Spleen (tissue), 11 donors: ENCODE data around the gene GET3. TPM values are rescaled to one million over a fixed set of nuclear protein-coding genes. Genes with fewer than 3 reads are reported as not detected.

Source experiments
- DNase-seq: peaks from one replicate; pipeline ENCODE4 v3.0.0-alpha.2; 2020
- H3K27ac ChIP-seq, 8 donors: fragments of 200-600 bp; sonication (generic) in 7 of 8; 1 replicate in 4 of 8; 2 replicates in 4 of 8; pipeline versions ENCODE4 v1.5.0 to v1.8.0; 2016 to 2021; ENCODE audit warnings: inconsistent platforms in 4 of 8, mild to moderate bottlenecking in 4 of 8, moderate library complexity in 1 of 8
- H3K27me3 ChIP-seq, 7 donors: fragments of 200-600 bp; sonication (generic) in 6 of 7; replicated peaks in 1 of 7; 1 replicate in 4 of 7; 2 replicates in 3 of 7; pipeline versions ENCODE4 v1.5.0 to v1.8.0; 2016 to 2021; ENCODE audit warnings: inconsistent platforms in 3 of 7, mild to moderate bottlenecking in 1 of 7
- H3K36me3 ChIP-seq, 6 donors: fragments of 200-600 bp; sonication (generic) in 5 of 6; 1 replicate in 4 of 6; 2 replicates in 2 of 6; pipeline versions ENCODE4 v1.5.0 to v1.8.0; 2016 to 2021; ENCODE audit warnings: inconsistent platforms in 2 of 6
- H3K4me1 ChIP-seq, 6 donors: fragments of 200-600 bp; sonication (generic) in 5 of 6; 1 replicate in 3 of 6; 2 replicates in 3 of 6; pipeline versions ENCODE4 v1.5.0 to v1.8.0; 2016 to 2021; ENCODE audit warnings: inconsistent platforms in 3 of 6
- H3K4me3 ChIP-seq, 8 donors: fragments of 200-600 bp; sonication (generic) in 7 of 8; 1 replicate in 4 of 8; 2 replicates in 4 of 8; pipeline versions ENCODE4 v1.5.0 to v1.8.0; 2016 to 2021; ENCODE audit warnings: inconsistent platforms in 4 of 8, mild to moderate bottlenecking in 4 of 8, moderate library complexity in 2 of 8
- H3K9me3 ChIP-seq, 8 donors: fragments of 200-600 bp; sonication (generic) in 7 of 8; 1 replicate in 4 of 8; 2 replicates in 4 of 8; pipeline versions ENCODE4 v1.5.0 to v1.8.0; 2016 to 2021; ENCODE audit warnings: inconsistent platforms in 4 of 8
- POLR2A ChIP-seq, 3 donors: fragments of 450-650 bp; IDR thresholded peaks; one replicate each; pipeline ENCODE4 v1.5.1; 2017; ENCODE audit warnings: antibody characterized with exemption in 3 of 3, mild to moderate bottlenecking in 1 of 3
- POLR2AphosphoS5 ChIP-seq, 3 donors: sonication (generic); formaldehyde crosslinking; IDR thresholded peaks; one replicate each; pipeline ENCODE4 v1.5.1; 2017; ENCODE audit warnings: antibody characterized with exemption in 3 of 3
- WGBS, 5 donors: extraction: QIAGEN DNeasy Blood & Tissue Kit in 3 of 5; methylation state at CpG; one replicate each; pipeline versions ENCODE4 v1.1.5 to v1.1.7; 2013 to 2018; 5-methylcytosine and 5-hydroxymethylcytosine counted together
- intact Hi-C: fragments of 100-400 bp; cut with DNase I; formaldehyde crosslinking; loops from one replicate; pipeline ENCODE4 v1.15.0; 2023; ENCODE audit warnings: low total_unique reads
- polyA plus RNA-seq, 3 donors: library from polyadenylated mRNA; stranded (reverse); fragments of 200-250 nt; gene quantifications; one replicate each; pipeline ENCODE4 v1.2.1, GENCODE V29; 2013
- total RNA-seq, 7 donors: library from RNA; depleted of rRNA in 3 of 7; stranded (reverse); fragments of >200 nt in 3 of 7; fragmentation: NEBNext Ultra II Directional in 4 of 7; extraction: Animal tissue kit (Norgen Biotek cat#: 25700) in 4 of 7; gene quantifications; one replicate each; pipeline versions ENCODE4 v1.1.0 to v1.2.1, GENCODE V29; 2016 to 2021
- TF ChIP-seq, protein P1 (sequence below), 11 experiments: fragments of 200-600 bp in 7 of 11; fragments of 450-650 bp in 4 of 11; sonication (generic) in 4 of 11; IDR thresholded peaks in 8 of 11; conservative IDR thresholded peaks in 3 of 11; 1 replicate in 7 of 11; 2 replicates in 4 of 11; pipeline versions ENCODE4 v1.4.0 to v1.8.0; 2016 to 2021; ENCODE audit warnings: antibody characterized with exemption in 11 of 11, inconsistent platforms in 4 of 11, mild to moderate bottlenecking in 1 of 11
- donor health status: healthy with polysubstance abuse.
- donor health status: DM: no; HTN: no; CAD: no; lungs with moderate emphysema.
- donor health status: DM: no; HTN: no; CAD: no.
- donor health status: Bipolar disorder and iron deficiency.
- donor health status: healthy.
- donor health status: DM: no; HTN: no; CAD: no.
- donor health status: DM: yes; HTN: yes; CAD: no.

Gene GET3
- total and polyA plus RNA-seq, 10 donors: 32.7 to 68.0 (median 41.2) TPM

DNA sequence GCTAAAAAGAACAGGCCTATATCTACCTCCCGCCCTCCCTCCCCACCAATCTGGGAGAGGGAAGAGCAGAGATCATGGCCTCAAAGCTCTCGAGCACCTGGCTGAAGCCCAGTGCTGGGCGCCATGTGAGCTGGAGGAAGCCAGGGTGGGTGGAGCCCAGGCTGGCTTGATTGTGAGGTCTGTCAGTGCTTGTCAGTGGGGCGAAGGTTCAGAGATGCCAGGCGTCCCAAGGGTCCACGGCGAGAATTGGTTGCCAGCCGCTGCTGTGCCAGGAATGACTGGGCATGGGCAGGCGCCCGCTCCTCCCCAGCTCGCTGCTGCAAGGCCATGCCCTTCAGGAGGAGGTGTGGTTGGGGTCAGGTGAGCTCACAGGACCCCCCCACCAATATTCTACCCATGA lies 25.8 kb downstream of the GET3 start:
- Histone ChIP-seq H3K27me3 (peaks cover 0 to 1% (median 0%) of the 10 kb centered on the region in 7 donors), H3K9me3 (peaks cover 0 to 4% (median 0%) of the 10 kb centered on the region in 8 donors), H3K4me3 (no peak overlapping the region), H3K4me1 (peaks cover 0 to 19% (median 9%) of the 10 kb centered on the region in 6 donors), H3K27ac (no peak overlapping the region), H3K36me3 (peaks cover 0 to 45% (median 13%) of the 10 kb centered on the region in 6 donors)
- TF ChIP-seq POLR2A (IDR thresholded peaks at IDR 0.05) (no peak), POLR2AphosphoS5 (IDR thresholded peaks at IDR 0.05) (no peak)
- TF ChIP-seq, protein P1, sequence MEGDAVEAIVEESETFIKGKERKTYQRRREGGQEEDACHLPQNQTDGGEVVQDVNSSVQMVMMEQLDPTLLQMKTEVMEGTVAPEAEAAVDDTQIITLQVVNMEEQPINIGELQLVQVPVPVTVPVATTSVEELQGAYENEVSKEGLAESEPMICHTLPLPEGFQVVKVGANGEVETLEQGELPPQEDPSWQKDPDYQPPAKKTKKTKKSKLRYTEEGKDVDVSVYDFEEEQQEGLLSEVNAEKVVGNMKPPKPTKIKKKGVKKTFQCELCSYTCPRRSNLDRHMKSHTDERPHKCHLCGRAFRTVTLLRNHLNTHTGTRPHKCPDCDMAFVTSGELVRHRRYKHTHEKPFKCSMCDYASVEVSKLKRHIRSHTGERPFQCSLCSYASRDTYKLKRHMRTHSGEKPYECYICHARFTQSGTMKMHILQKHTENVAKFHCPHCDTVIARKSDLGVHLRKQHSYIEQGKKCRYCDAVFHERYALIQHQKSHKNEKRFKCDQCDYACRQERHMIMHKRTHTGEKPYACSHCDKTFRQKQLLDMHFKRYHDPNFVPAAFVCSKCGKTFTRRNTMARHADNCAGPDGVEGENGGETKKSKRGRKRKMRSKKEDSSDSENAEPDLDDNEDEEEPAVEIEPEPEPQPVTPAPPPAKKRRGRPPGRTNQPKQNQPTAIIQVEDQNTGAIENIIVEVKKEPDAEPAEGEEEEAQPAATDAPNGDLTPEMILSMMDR (IDR thresholded peaks at IDR 0.05 in 8 of 11, conservative IDR thresholded peaks at IDR 0.05 in 3 of 11): no peak
- no peak for DNase-seq
- intact Hi-C loops: loop anchor here (5.0 kb wide), 2 partner anchors 34 to 84 kb away; no protein-coding TSS in a partner anchor
- WGBS, 5 donors: 84 to 97% (median 93%) methylated on average over 8 to 11 of the region's 11 CpGs

- H3K27me3 ChIP-seq: no peaks in the 10 kb centered on the region
- H3K27ac ChIP-seq: no peak overlapping the region
- TF ChIP-seq, protein P1 (IDR thresholded peaks at IDR 0.05 in 8 of 11, conservative IDR thresholded peaks at IDR 0.05 in 3 of 11): no peak
- TF ChIP-seq POLR2AphosphoS5 (IDR thresholded peaks at IDR 0.05) (no peak), POLR2A (IDR thresholded peaks at IDR 0.05) (no peak)
- H3K4me3 ChIP-seq: no peak overlapping the region
- intact Hi-C loops: loop anchor here (5.0 kb wide), 2 partner anchors 33 to 83 kb away; no protein-coding TSS in a partner anchor
- no peak for DNase-seq
- peaks cover 0 to 4% (median 0%) of the 10 kb centered on the region in 8 donors for H3K9me3 ChIP-seq
- 88 to 98% (median 96%) methylated on average over 15 to 16 of the region's 16 CpGs for WGBS, 5 donors
- peaks cover 0 to 17% (median 8%) of the 10 kb centered on the region in 6 donors for H3K4me1 ChIP-seq
- H3K36me3 ChIP-seq: peaks cover 0 to 50% (median 13%) of the 10 kb centered on the region in 6 donors
Measured at GRCh38 chr19:12764698-12765097, 27.4 kb downstream of the GET3 start.

DNA sequence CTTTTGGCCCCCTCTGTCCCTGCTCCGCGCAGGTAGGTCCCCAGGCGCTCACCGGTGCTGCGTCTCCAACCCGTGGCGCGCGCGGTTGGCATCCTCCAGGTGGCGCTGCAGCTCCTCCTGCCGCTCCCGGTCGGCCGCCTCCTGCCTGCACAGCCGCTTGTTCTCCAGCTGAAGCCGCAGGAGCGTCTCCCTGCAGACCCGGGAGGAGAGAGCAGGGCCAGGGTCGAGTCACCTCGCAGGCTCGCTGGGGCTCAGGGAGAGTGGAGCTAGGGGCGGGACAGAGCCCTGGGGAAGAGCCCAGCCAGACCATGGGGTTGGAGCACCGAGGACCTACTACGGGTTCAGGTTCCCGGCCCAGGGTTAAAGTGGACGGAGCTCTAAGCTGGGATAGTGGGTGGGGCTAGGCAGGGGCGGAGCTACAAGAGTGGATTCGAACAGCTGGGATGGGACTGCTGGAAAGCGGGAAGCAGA lies 28.8 kb downstream of the GET3 start:
- peak overlapping the region in 5 of 8 donors; percentile 7 to 69 (median 28) for H3K4me3 ChIP-seq
- no peaks in the 10 kb centered on the region for H3K27me3 ChIP-seq
- peaks cover 0 to 4% (median 0%) of the 10 kb centered on the region in 8 donors for H3K9me3 ChIP-seq
- DNase-seq: peak; percentile 93
- peaks cover 0 to 10% (median 3%) of the 10 kb centered on the region in 6 donors for H3K4me1 ChIP-seq
- peaks cover 0 to 56% (median 13%) of the 10 kb centered on the region in 6 donors for H3K36me3 ChIP-seq
- 5 to 84% (median 47%) methylated on average over 26 to 30 of the region's 30 CpGs for WGBS, 5 donors
- peak overlapping the region in 4 of 8 donors; percentile 32 to 57 (median 48) for H3K27ac ChIP-seq
- TF ChIP-seq, protein P1 (IDR thresholded peaks at IDR 0.05 in 8 of 11, conservative IDR thresholded peaks at IDR 0.05 in 3 of 11): peak in 10 of 11 experiments; percentile 59 to 96 (median 84)
- TF ChIP-seq POLR2A (IDR thresholded peaks at IDR 0.05): peak in 1 of 3 donors; percentile 3
- TF ChIP-seq POLR2AphosphoS5 (IDR thresholded peaks at IDR 0.05): peak; percentile 56 to 78 (median 75)
- intact Hi-C loops: no loop called here

DNA sequence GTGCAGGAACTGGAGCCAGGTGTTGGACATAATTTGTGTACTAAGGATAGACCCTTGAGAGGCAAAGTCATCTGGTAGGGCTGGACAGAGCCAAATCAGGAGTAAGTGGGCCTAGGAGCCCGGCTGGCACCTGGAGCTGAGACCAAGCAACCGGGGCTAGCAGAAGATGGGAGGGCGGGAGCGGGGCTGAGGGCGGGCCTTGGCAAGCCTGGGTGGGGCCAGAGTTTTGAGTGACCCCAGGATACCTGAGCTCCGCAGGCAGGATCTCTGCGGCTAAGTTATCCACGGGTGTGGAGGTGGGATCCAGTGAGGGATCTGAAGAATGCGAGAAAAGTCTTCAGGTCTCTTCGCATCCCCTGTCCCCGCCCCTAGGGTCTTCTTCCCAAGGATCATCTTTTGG lies 29.9 kb downstream of the GET3 start:
- H3K9me3 ChIP-seq: peaks cover 0 to 4% (median 0%) of the 10 kb centered on the region in 8 donors
- no peaks in the 10 kb centered on the region for H3K27me3 ChIP-seq
- H3K4me3 ChIP-seq: no peak overlapping the region
- intact Hi-C loops: no loop called here
- peaks cover 0 to 56% (median 13%) of the 10 kb centered on the region in 6 donors for H3K36me3 ChIP-seq
- DNase-seq: no peak
- no peak for TF ChIP-seq POLR2A (IDR thresholded peaks at IDR 0.05)
- TF ChIP-seq, protein P1 (IDR thresholded peaks at IDR 0.05 in 8 of 11, conservative IDR thresholded peaks at IDR 0.05 in 3 of 11): no peak
- TF ChIP-seq POLR2AphosphoS5 (IDR thresholded peaks at IDR 0.05): no peak
- H3K27ac ChIP-seq: no peak overlapping the region
- peaks cover 0 to 10% (median 3%) of the 10 kb centered on the region in 6 donors for H3K4me1 ChIP-seq
- WGBS, 5 donors: 92 to 99% (median 95%) methylated on average over 10 to 11 of the region's 11 CpGs
